CD4-positive, alpha-beta T cell treated with Interleukin-4 for 4 hours (primary cell): ENCODE data around the gene ATG7.
A peak's percentile ranks its signal among the peaks of the same experiment; 100 is the strongest.
"Not testable (repeated sequence)": the region's sequence is repeated elsewhere in the genome, so short reads cannot be mapped to it uniquely, and the experiment has no call there.

ENCODE experiments used
- DNase-seq: peaks from one replicate; pipeline ENCODE4 v3.0.0-alpha.2; 2020

ATG7 gene

GRCh38 chr3:11300970-11301369 is 28.8 kb downstream of the ATG7 start:
- DNase-seq, result peak; percentile 30

- no peak for DNase-seq
Observed at GRCh38 chr3:11302444-11302843, 30.2 kb downstream of the ATG7 start.

- no peak for DNase-seq
Observed at GRCh38 chr3:11304175-11304574, 32.0 kb downstream of the ATG7 start.

DNA sequence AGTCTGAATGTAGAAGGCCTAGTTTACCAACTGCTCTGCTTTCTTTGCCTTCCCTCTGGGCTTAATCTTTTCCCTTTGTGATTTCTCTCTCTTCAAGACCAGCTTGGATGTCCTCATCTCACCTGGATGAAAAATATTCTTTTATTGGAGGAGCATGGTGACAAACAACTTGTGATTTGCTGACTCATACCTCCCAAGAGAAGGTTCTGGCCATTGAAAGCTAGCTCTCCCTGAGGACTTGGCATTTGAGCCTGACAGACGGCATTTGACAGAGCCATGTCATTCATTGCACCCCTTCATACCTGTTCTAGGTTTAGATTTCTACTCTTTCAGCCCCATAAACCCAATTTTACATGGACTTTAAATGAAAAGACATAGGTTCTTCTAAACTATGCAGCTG is 33.3 kb downstream of the ATG7 start:
- DNase-seq, result no peak

DNA sequence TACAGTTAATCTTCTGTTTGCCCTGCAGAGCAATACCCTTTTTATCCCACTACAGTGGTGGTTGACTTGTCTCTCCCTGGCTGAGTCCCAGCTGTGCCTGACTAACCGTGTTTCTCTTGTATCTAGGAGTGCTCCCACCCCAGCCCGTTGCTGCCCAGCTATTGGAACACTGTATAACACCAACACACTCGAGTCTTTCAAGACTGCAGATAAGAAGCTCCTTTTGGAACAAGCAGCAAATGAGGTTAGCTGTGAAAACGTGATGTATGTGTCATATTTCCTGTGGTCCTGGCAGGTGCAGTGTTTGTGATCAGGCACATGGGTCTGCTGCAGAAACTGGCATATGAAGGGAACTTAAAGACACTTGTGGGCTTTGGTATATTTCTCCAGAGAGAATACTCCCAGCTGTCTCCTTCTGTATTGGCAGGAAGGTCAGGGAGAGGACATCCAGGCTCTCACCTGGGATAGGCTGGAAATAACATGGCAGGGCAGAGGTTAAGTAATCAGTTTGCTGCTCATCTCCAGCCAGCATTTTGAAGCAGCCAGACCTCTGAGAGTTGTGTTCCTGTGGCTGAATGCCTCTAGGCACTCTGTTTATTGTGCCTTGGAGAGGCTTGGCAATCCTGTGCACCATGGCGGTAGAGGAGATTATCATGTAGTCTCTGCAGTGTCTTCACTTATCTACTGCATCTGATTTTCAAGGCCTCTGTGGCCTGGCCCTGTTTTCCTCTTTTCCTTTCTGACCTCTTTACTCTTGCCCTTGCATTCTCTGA is 34.8 kb downstream of the ATG7 start:
- DNase-seq, result peak; percentile 57

DNA sequence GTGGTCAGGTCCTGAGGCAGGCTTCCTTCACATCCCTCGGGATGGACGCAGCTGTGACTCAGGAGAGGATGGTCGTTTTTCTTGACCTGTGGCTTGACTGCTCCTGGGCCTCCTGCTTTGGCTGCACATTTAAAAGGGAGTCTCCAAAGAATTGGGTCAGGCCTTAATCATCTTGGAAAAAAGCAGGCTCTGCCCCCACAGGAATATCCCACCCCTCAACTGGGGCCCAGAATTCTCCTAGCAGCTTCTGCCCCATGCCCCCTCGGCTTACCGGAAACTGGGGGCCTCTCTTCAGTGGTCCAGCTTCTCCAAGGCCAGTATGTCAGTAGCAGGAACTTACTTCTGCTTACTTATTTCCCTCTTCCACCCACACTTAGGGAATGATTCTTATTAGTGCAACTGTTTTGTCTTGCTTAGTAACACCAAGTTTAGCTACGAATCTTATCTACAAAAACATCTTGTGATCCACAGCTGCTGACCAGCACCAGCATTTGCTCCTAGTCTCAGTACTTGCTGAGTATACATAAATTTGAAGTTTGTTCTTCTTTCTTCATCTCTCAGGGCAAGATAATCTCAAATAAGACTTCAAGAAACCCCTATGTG is 35.7 kb downstream of the ATG7 start:
- no peak for DNase-seq

DNA sequence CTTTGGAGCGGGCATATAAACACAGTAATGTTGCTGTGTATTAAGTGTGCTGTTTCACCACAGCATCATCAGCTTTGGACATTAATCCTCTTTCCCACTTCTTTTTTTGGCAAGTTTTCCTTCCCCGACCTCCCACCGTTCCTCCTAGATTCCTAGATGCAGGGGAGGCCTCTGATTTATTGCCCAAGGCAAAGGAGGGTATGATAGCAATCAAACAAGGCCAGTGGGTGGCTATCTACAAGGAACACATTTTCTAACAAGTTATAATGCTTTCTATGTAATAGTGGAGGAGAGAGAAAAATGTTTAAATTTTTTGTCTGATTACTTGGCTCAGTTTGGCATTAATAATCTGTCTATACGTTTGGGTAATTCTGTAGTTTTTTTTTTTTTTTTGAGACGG is 38.1 kb downstream of the ATG7 start:
- no peak for DNase-seq

DNA sequence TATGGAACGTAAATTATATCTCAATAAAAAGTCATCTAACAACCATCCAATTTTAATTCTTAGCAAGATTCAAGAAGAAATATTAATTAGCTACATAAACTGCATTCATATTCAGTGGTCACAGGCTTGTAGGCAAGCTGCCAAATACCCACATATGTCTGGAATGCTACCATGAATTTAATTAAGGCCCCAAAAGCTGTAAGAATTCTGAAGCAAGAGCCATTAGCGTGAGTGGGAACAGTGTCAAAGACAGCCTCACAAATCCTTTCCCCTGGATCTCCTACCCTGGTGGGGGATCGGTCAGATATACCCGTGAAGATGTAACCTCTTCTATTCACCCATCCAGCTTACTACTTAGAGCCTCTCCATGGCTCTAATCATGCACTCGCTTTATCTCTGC is 40.0 kb downstream of the ATG7 start:
- no peak for DNase-seq

GRCh38 chr3:11317300-11317699 is 45.1 kb downstream of the ATG7 start:
- DNase-seq, result no peak

GRCh38 chr3:11322931-11323330 is 50.7 kb downstream of the ATG7 start:
- no peak for DNase-seq

- DNase-seq, result no peak
Observed at GRCh38 chr3:11323813-11324212, 51.6 kb downstream of the ATG7 start.

DNA sequence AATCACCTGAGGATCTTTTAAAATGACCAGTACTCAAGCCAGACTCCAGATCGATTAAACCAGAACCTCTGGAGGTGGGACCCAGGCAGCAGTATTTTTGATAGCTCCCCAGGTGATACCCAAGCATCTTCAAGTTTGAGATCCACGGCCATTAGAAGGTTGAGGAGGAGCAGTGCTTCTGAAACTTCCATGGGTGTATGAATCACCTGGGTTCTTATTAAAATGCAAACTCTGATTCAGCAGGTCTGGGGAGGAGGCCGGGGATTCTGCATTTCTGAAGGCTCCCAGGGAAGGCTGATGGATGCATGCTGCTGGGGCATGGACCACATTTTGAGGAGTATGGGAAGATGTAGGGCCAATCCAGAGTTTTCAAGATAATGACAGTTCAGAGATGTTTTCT is 55.4 kb downstream of the ATG7 start:
- DNase-seq, result no peak

- no peak for DNase-seq
Observed at GRCh38 chr3:11328196-11328945, 56.2 kb downstream of the ATG7 start.

- no peak for DNase-seq
Observed at GRCh38 chr3:11329777-11330176, 57.6 kb downstream of the ATG7 start.

DNA sequence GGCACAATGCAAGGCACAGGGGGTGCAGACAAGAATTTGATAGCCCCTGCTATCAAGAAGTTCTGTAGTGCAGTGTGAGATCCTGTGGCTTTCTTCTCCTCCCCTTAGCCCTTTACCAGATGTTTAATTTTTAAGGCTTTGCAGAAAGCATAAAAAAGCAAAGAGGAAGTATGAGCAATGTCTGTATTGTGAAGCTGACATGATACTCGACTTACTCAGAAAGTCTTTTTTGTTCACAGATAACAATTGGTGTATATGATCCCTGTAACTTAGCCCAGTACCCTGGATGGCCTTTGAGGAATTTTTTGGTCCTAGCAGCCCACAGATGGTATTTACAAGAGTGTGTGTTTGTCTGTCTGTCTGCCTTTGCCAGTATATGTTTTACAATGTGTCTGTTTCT is 58.9 kb downstream of the ATG7 start:
- no peak for DNase-seq

GRCh38 chr3:11335056-11335608 is 62.9 kb downstream of the ATG7 start:
- peak; percentile 69 for DNase-seq

- DNase-seq, result no peak
Observed at GRCh38 chr3:11339541-11339940, 67.3 kb downstream of the ATG7 start.

DNA sequence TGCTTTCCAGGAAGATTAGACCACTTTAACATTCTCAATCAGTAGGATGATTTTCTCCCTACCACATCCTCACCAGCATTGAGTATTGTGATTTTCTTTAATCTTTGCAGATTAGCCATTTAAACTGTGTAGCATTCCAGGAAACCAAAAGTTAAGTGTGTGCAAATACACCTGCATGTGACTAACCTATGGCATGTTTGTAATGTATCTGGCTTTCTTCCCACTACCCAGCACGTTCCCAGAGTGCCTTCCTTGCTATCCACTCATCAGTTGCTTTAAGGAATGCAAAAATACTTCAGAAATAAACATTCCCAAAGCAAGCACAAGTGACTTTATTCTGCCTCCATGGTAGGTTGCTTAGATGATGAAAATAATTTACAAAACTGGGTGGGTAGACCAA is 74.2 kb downstream of the ATG7 start:
- DNase-seq, result no peak

DNA sequence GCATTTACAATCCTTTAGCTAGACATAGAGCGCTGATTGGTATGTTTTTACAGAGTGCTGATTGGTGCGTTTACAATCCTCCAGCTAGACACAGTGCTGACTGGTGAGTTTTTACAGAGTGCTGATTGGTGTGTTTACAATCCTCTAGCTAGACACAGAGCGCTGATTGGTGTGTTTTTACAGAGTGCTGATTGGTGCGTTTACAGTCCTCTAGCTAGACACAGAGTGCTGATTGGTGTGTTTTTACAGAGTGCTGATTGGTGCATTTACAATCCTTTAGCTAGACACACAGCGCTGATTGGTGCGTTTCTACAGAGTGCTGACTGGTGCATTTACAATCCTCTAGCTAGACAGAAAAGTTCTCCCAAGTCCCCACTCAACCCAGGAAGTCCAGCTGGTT is 76.7 kb downstream of the ATG7 start:
- not testable (repeated sequence) for DNase-seq

DNA sequence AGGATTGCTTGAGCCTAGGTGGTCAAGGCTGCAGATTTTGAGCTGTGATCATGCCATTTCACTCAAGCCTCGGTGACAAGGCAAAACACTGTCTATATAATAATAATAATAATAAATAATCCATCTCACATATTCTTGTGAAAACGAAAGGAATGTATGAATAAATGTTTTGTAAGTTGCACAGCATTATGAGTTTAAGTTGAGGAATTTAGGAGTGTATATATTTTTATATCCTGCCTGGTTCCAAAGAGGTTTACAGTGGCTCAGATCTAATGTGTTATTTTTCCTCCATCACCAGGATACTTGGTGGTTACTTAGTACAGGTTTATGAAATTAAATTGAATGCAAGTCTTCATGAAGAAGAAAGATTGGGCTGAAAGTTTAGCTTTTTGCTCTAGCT is 77.2 kb downstream of the ATG7 start:
- DNase-seq, result no peak

DNA sequence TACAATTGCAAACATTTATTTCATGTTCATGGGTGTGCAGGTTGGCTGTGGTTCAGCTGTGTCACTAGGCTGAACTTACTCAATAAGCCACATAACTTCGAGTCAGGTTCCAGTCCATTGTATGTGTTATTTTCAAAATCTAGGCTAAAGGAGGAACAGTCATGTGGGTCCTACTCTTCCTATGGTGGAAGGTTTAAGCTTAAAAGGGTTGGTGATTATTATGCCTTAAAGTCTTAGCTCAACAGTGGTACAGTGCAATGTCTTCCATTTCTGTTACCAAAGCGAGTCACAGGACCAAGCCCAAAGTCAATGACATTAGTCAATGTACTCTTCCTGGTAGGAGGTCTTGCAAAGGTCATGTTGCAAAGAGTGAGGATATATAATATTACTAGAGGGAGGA is 78.2 kb downstream of the ATG7 start:
- no peak for DNase-seq

DNA sequence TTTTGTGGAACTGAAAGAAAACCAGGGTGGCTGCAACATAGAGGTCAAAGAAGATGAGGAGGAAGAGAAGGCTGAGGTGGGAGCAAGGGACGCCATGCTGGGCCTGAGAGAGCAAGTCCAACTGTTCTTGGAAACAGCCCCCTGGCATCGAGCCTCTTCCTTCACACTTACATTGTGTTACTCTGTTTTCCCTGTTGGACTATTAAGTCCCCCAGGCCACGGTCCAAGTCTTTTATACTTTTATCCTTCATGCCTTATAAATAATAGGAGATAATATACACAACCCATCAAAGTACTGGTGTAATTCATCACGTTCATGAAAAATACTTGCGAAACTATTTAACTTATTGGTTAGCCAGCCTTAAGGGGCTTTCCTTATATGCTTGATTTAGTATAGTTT is 79.3 kb downstream of the ATG7 start:
- DNase-seq, result no peak

DNA sequence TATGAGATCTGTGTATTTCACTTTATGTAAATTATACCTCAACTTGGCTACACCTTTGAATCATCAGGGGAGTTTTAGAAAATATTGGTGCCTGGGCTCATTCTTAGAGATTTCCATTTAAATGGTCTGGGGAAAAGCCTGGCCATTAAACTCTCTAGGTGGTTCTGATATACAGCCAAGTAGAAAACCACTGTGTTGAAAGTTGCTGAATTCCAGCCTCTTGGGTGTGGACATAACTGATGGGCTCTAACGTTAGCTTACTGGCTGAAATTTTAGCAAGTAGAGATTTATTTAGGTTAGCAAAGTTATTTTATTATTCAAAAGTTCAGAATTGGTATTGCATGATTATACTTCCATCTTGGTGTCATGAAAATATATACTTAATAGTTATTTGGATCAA is 84.1 kb downstream of the ATG7 start:
- DNase-seq, result no peak

DNA sequence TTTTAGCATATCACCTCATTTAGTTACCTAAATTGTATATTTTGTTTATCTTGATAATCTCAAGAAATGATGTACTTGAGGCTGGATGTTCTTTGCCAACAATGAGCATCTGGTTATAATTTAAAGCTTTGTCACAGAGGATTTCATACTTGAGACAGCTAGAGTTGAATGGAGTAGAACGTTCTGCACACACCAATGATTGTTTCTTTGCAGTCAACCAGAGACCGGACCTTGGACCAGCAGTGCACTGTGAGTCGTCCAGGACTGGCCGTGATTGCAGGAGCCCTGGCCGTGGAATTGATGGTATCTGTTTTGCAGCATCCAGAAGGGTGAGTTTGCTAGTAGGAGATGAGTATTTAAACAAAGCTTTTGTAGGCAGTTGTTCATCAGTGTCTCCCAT is 90.4 kb downstream of the ATG7 start:
- DNase-seq, result no peak
